ENCODE data around the gene KCTD7.

DNA sequence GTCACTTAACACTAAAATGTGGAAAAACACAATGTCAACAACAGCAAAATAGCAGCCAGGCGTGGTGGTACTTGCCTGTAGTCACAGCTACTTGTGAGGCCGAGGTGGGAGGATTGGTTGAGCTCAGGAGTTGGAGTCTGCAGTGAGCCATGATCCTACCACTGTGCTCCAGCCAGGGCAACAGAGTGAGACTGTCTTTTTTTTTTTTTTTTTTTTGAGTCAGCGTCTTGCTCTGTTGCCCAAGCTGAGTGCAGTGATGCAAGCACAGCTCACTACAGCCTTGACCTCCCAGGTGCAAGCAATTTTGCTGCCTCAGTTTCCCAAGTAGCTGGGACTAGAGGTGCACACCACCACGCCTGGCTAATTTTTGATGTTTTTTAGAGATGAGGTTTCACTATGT lies 6.1 kb downstream of the KCTD7 start:
- TF ChIP-seq ARNTL (CRISPR knock-in tag; IDR thresholded peaks at IDR 0.05; ENCODE audit: borderline replicate concordance, low read depth) (no peak), TCF4 (CRISPR knock-in tag; IDR thresholded peaks at IDR 0.05; ENCODE audit: borderline replicate concordance) (no peak), CSDC2 (CRISPR knock-in tag; IDR thresholded peaks at IDR 0.05) (no peak), ZFP30 (CRISPR knock-in tag; IDR thresholded peaks at IDR 0.05) (no peak), RARB (CRISPR knock-in tag; IDR thresholded peaks at IDR 0.05) (no peak), ZNF8 (CRISPR knock-in tag; IDR thresholded peaks at IDR 0.05) (no peak), ZFP3 (CRISPR knock-in tag; IDR thresholded peaks at IDR 0.05) (no peak), ZC3H10 (CRISPR knock-in tag; IDR thresholded peaks at IDR 0.05) (no peak), ZNF565 (CRISPR knock-in tag; conservative IDR thresholded peaks at IDR 0.05; ENCODE audit: low read depth) (no peak), OSR1 (CRISPR knock-in tag; IDR thresholded peaks at IDR 0.05) (no peak), ISL1 (CRISPR knock-in tag; IDR thresholded peaks at IDR 0.05) (no peak)
- TF ChIP-seq, protein P1, sequence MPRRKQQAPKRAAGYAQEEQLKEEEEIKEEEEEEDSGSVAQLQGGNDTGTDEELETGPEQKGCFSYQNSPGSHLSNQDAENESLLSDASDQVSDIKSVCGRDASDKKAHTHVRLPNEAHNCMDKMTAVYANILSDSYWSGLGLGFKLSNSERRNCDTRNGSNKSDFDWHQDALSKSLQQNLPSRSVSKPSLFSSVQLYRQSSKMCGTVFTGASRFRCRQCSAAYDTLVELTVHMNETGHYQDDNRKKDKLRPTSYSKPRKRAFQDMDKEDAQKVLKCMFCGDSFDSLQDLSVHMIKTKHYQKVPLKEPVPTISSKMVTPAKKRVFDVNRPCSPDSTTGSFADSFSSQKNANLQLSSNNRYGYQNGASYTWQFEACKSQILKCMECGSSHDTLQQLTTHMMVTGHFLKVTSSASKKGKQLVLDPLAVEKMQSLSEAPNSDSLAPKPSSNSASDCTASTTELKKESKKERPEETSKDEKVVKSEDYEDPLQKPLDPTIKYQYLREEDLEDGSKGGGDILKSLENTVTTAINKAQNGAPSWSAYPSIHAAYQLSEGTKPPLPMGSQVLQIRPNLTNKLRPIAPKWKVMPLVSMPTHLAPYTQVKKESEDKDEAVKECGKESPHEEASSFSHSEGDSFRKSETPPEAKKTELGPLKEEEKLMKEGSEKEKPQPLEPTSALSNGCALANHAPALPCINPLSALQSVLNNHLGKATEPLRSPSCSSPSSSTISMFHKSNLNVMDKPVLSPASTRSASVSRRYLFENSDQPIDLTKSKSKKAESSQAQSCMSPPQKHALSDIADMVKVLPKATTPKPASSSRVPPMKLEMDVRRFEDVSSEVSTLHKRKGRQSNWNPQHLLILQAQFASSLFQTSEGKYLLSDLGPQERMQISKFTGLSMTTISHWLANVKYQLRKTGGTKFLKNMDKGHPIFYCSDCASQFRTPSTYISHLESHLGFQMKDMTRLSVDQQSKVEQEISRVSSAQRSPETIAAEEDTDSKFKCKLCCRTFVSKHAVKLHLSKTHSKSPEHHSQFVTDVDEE (CRISPR knock-in tag; IDR thresholded peaks at IDR 0.05): no peak
- TF ChIP-seq, protein P2, sequence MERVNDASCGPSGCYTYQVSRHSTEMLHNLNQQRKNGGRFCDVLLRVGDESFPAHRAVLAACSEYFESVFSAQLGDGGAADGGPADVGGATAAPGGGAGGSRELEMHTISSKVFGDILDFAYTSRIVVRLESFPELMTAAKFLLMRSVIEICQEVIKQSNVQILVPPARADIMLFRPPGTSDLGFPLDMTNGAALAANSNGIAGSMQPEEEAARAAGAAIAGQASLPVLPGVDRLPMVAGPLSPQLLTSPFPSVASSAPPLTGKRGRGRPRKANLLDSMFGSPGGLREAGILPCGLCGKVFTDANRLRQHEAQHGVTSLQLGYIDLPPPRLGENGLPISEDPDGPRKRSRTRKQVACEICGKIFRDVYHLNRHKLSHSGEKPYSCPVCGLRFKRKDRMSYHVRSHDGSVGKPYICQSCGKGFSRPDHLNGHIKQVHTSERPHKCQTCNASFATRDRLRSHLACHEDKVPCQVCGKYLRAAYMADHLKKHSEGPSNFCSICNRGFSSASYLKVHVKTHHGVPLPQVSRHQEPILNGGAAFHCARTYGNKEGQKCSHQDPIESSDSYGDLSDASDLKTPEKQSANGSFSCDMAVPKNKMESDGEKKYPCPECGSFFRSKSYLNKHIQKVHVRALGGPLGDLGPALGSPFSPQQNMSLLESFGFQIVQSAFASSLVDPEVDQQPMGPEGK (CRISPR knock-in tag; IDR thresholded peaks at IDR 0.05; ENCODE audit: borderline replicate concordance): no peak
- TF ChIP-seq, protein P3, sequence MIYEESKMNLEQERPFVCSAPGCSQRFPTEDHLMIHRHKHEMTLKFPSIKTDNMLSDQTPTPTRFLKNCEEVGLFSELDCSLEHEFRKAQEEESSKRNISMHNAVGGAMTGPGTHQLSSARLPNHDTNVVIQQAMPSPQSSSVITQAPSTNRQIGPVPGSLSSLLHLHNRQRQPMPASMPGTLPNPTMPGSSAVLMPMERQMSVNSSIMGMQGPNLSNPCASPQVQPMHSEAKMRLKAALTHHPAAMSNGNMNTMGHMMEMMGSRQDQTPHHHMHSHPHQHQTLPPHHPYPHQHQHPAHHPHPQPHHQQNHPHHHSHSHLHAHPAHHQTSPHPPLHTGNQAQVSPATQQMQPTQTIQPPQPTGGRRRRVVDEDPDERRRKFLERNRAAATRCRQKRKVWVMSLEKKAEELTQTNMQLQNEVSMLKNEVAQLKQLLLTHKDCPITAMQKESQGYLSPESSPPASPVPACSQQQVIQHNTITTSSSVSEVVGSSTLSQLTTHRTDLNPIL (CRISPR knock-in tag; IDR thresholded peaks at IDR 0.05; ENCODE audit: low read depth): no peak

All from SK-N-SH treated with all-trans-retinoic acid at 6 μM for 48 hours (cell line).